ENCODE measurements around the gene CASP10.

Gene CASP10

DNA sequence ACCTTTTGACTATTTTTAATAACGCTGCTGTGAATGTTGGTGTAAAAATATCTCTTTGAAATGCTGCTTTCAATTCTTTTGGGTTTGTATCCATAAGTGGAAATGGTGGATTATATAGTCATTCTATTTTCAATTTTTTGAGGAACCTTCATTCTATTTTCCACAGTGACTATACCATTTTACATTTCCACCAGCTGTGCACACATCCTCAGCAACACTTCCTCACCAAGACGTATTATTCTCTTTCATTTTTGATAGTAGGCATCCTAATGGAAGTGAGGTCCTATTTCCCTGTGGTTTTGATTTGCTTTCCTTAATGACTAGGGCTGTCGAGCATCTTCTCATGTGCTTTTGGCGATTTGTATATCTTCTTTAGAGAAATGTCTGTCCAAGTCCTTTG lies 14.8 kb downstream of the CASP10 start:
- H3K27ac ChIP-seq (ENCODE audit: low read depth, low read length) = no peak overlapping the region
- no peak overlapping the region for H3K4me3 ChIP-seq (ENCODE audit: low read depth, low read length)
- H3K4me1 ChIP-seq (ENCODE audit: control insufficient read depth, insufficient read depth, low read length, unreplicated experiment) = no peaks in the 10 kb centered on the region
- no peaks in the 10 kb centered on the region for H3K79me2 ChIP-seq (ENCODE audit: control insufficient read depth, insufficient read depth, low read length, unreplicated experiment)
- no peak overlapping the region for H2AFZ ChIP-seq (ENCODE audit: low read length, unreplicated experiment)
- H3K27me3 ChIP-seq (ENCODE audit: insufficient read depth, low read length) = no peaks in the 10 kb centered on the region
- H3K36me3 ChIP-seq (ENCODE audit: insufficient read depth, low read length) = 0 out of 2 replicates have a peak, but pooled peaks cover 8% of the 10 kb centered on the region

DNA sequence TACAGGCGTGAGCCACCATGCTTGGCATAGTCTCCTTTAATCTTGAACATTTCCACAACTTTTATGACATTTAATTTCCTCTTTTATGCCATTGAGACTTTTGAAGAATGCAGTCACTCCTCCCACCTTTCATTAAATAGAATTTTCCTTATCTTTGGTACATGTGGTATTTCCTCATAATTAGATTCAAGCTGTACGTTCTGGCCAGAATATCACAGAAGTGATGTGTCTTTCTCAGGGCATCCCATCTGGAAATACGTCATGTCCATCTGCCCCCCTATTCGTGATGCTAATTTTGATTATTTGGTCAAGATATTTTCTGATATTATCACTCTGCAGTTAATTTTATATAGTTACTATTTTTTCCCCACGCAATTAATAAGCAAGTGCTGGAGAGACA lies 16.9 kb downstream of the CASP10 start:
- H3K4me1 ChIP-seq (ENCODE audit: control insufficient read depth, insufficient read depth, low read length, unreplicated experiment) = no peaks in the 10 kb centered on the region
- H3K36me3 ChIP-seq (ENCODE audit: insufficient read depth, low read length) = 0 out of 2 replicates have a peak, but pooled peaks cover 8% of the 10 kb centered on the region
- no peak overlapping the region for H3K4me3 ChIP-seq (ENCODE audit: low read depth, low read length)
- H3K27ac ChIP-seq (ENCODE audit: low read depth, low read length) = no peak overlapping the region
- H3K27me3 ChIP-seq (ENCODE audit: insufficient read depth, low read length) = no peaks in the 10 kb centered on the region
- H2AFZ ChIP-seq (ENCODE audit: low read length, unreplicated experiment) = no peak overlapping the region
- H3K79me2 ChIP-seq (ENCODE audit: control insufficient read depth, insufficient read depth, low read length, unreplicated experiment) = no peaks in the 10 kb centered on the region

DNA sequence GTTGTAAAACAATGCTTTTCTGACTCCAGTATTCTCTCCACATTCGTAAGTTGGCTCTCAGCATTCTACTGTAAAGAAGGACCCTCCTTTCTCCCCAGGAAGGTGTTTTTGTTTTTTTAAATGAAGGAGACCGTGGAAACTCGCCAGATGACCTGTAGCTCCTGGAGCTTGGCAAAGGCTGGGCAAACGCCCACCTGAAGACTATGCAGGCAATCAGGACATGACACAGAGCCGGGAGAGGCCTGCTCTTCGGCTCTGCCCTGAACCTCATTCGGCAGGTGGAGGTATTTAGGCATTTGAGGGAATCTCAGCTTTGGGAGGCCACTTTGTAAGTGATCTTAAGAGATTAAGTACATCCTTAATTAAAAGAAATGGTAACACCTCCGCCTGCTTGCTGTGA lies 17.4 kb downstream of the CASP10 start:
- H3K4me3 ChIP-seq (ENCODE audit: low read depth, low read length) = no peak overlapping the region
- no peak overlapping the region for H3K27ac ChIP-seq (ENCODE audit: low read depth, low read length)
- no peaks in the 10 kb centered on the region for H3K27me3 ChIP-seq (ENCODE audit: insufficient read depth, low read length)
- H3K79me2 ChIP-seq (ENCODE audit: control insufficient read depth, insufficient read depth, low read length, unreplicated experiment) = no peaks in the 10 kb centered on the region
- no peak overlapping the region for H2AFZ ChIP-seq (ENCODE audit: low read length, unreplicated experiment)
- H3K36me3 ChIP-seq (ENCODE audit: insufficient read depth, low read length) = 0 out of 2 replicates have a peak, but pooled peaks cover 8% of the 10 kb centered on the region
- H3K4me1 ChIP-seq (ENCODE audit: control insufficient read depth, insufficient read depth, low read length, unreplicated experiment) = no peaks in the 10 kb centered on the region

GRCh38 chr2:201201371-201201770 lies 18.4 kb downstream of the CASP10 start:
- H2AFZ ChIP-seq (ENCODE audit: low read length, unreplicated experiment) = no peak overlapping the region
- no peak overlapping the region for H3K4me3 ChIP-seq (ENCODE audit: low read depth, low read length)
- H3K27ac ChIP-seq (ENCODE audit: low read depth, low read length) = no peak overlapping the region
- H3K79me2 ChIP-seq (ENCODE audit: control insufficient read depth, insufficient read depth, low read length, unreplicated experiment) = no peaks in the 10 kb centered on the region
- H3K36me3 ChIP-seq (ENCODE audit: insufficient read depth, low read length) = 0 out of 2 replicates have a peak, but pooled peaks cover 5% of the 10 kb centered on the region
- H3K27me3 ChIP-seq (ENCODE audit: insufficient read depth, low read length) = no peaks in the 10 kb centered on the region
- no peaks in the 10 kb centered on the region for H3K4me1 ChIP-seq (ENCODE audit: control insufficient read depth, insufficient read depth, low read length, unreplicated experiment)

GRCh38 chr2:201203916-201204654 lies 21.1 kb downstream of the CASP10 start:
- H3K4me1 ChIP-seq (ENCODE audit: control insufficient read depth, insufficient read depth, low read length, unreplicated experiment) = no peaks in the 10 kb centered on the region
- no peaks in the 10 kb centered on the region for H3K27me3 ChIP-seq (ENCODE audit: insufficient read depth, low read length)
- H3K27ac ChIP-seq (ENCODE audit: low read depth, low read length) = no peak overlapping the region
- H3K36me3 ChIP-seq (ENCODE audit: insufficient read depth, low read length) = no peaks in the 10 kb centered on the region
- H3K4me3 ChIP-seq (ENCODE audit: low read depth, low read length) = no peak overlapping the region
- H2AFZ ChIP-seq (ENCODE audit: low read length, unreplicated experiment) = no peak overlapping the region
- H3K79me2 ChIP-seq (ENCODE audit: control insufficient read depth, insufficient read depth, low read length, unreplicated experiment) = no peaks in the 10 kb centered on the region

- H3K79me2 ChIP-seq (ENCODE audit: control insufficient read depth, insufficient read depth, low read length, unreplicated experiment) = no peaks in the 10 kb centered on the region
- no peaks in the 10 kb centered on the region for H3K36me3 ChIP-seq (ENCODE audit: insufficient read depth, low read length)
- no peaks in the 10 kb centered on the region for H3K27me3 ChIP-seq (ENCODE audit: insufficient read depth, low read length)
- H3K4me1 ChIP-seq (ENCODE audit: control insufficient read depth, insufficient read depth, low read length, unreplicated experiment) = no peaks in the 10 kb centered on the region
- no peak overlapping the region for H3K27ac ChIP-seq (ENCODE audit: low read depth, low read length)
- no peak overlapping the region for H3K4me3 ChIP-seq (ENCODE audit: low read depth, low read length)
- no peak overlapping the region for H2AFZ ChIP-seq (ENCODE audit: low read length, unreplicated experiment)
These were observed 21.9 kb downstream of the CASP10 start for GRCh38 chr2:201204655-201205514.

DNA sequence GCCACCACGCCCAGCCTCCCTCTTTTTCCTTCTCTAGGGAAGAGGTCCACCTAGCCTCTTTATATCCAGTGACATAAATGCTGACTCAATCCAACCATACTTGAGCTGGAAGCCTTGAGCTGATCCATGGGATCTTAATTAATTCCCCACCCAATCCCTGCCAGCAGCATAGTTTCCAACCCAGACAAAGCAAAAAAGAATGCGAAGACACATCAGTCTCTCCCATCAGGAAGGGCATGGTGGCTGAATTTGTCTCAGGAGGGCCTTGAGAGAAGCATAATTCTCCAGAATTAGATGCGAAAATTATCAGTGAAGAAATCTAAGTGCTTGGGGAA lies 22.5 kb downstream of the CASP10 start:
- Histone ChIP-seq H3K36me3 (ENCODE audit: insufficient read depth, low read length) (no peaks in the 10 kb centered on the region), H3K27me3 (ENCODE audit: insufficient read depth, low read length) (no peaks in the 10 kb centered on the region), H2AFZ (ENCODE audit: low read length, unreplicated experiment) (no peak overlapping the region), H3K4me1 (ENCODE audit: control insufficient read depth, insufficient read depth, low read length, unreplicated experiment) (no peaks in the 10 kb centered on the region), H3K79me2 (ENCODE audit: control insufficient read depth, insufficient read depth, low read length, unreplicated experiment) (no peaks in the 10 kb centered on the region), H3K27ac (ENCODE audit: low read depth, low read length) (no peak overlapping the region), H3K4me3 (ENCODE audit: low read depth, low read length) (no peak overlapping the region)

DNA sequence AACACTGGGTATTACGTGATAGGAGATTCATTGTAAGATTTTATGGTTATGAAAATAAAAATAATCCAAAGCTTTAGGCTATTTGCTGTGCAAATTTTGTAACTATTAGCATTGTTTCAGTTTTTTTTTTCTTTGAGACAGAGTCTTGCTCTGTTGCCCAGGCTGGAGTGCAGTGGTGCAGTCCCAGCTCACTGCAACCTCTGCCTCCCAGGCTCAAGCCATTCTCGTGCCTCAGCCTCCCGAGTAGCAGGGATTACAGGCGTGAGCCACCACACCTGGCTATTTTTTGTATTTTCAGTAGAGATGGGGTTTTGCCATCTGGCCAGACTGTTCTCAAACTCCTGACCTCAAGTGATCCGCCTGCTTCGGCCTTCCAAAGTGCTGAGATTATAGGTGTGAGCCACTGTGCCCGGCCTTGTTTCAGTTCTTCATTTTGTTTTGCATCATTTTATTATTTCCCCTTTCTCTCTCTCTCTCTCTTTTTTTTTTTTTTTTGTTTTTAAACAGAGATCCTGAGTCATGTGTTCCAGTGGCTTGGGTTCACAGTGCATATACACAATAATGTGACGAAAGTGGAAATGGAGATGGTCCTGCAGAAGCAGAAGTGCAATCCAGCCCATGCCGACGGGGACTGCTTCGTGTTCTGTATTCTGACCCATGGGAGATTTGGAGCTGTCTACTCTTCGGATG lies 25.8 kb downstream of the CASP10 start:
- Histone ChIP-seq H3K27ac (ENCODE audit: low read depth, low read length) (no peak overlapping the region), H3K4me1 (ENCODE audit: control insufficient read depth, insufficient read depth, low read length, unreplicated experiment) (no peaks in the 10 kb centered on the region), H3K79me2 (ENCODE audit: control insufficient read depth, insufficient read depth, low read length, unreplicated experiment) (no peaks in the 10 kb centered on the region), H3K4me3 (ENCODE audit: low read depth, low read length) (no peak overlapping the region), H3K27me3 (ENCODE audit: insufficient read depth, low read length) (no peaks in the 10 kb centered on the region), H3K36me3 (ENCODE audit: insufficient read depth, low read length) (no peaks in the 10 kb centered on the region), H2AFZ (ENCODE audit: low read length, unreplicated experiment) (no peak overlapping the region)

DNA sequence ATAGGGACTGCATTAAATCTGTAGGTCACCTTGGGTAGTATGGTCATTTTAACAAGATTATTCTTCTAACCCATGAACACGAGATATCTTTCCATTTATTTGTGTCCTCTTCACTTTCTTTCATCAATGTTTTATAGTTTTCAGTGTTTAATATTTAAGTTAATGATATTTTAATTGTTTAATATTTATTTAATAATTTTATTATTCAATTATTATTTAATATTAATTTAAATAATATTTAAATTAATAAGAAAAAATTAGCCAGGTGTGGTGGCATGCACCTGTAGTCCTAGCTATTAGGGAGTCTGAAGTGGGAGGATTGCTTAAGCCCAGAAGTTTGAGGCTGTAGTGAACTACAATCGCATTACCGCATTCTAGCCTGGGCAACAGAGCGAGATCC lies 33.0 kb downstream of the CASP10 start:
- no peaks in the 10 kb centered on the region for H3K79me2 ChIP-seq (ENCODE audit: control insufficient read depth, insufficient read depth, low read length, unreplicated experiment)
- no peak overlapping the region for H3K4me3 ChIP-seq (ENCODE audit: low read depth, low read length)
- no peak overlapping the region for H2AFZ ChIP-seq (ENCODE audit: low read length, unreplicated experiment)
- H3K27me3 ChIP-seq (ENCODE audit: insufficient read depth, low read length) = no peaks in the 10 kb centered on the region
- no peaks in the 10 kb centered on the region for H3K4me1 ChIP-seq (ENCODE audit: control insufficient read depth, insufficient read depth, low read length, unreplicated experiment)
- H3K36me3 ChIP-seq (ENCODE audit: insufficient read depth, low read length) = no peaks in the 10 kb centered on the region
- H3K27ac ChIP-seq (ENCODE audit: low read depth, low read length) = no peak overlapping the region

- Histone ChIP-seq H2AFZ (ENCODE audit: low read length, unreplicated experiment) (no peak overlapping the region), H3K4me3 (ENCODE audit: low read depth, low read length) (no peak overlapping the region), H3K4me1 (ENCODE audit: control insufficient read depth, insufficient read depth, low read length, unreplicated experiment) (no peaks in the 10 kb centered on the region), H3K79me2 (ENCODE audit: control insufficient read depth, insufficient read depth, low read length, unreplicated experiment) (no peaks in the 10 kb centered on the region), H3K36me3 (ENCODE audit: insufficient read depth, low read length) (no peaks in the 10 kb centered on the region), H3K27ac (ENCODE audit: low read depth, low read length) (no peak overlapping the region), H3K27me3 (ENCODE audit: insufficient read depth, low read length) (no peaks in the 10 kb centered on the region)
These were observed 34.0 kb downstream of the CASP10 start for GRCh38 chr2:201216918-201217317.

Measured in ACC112 (cell line).